ENCODE measurements around the gene METAP1D.
A peak's percentile ranks its signal among the peaks of the same experiment; 100 is the strongest.

The METAP1D gene

GRCh38 chr2:172089005-172089504, 89.3 kb downstream of the METAP1D start:
- TF ChIP-seq CTCF (IDR thresholded peaks at IDR 0.05; ENCODE audit: borderline replicate concordance, control extremely low read depth, extremely low read depth, insufficient read depth, missing control alignments), result no peak
- in situ Hi-C loops (cut with MboI; ENCODE audit: low sequenced_read_pairs, unreplicated experiment), result loop anchor here (25.0 kb wide), 2 partner anchors 1277 to 1377 kb away; partner anchors contain the start of genes GAD1 and SP5
- no peak for DNase-seq (ENCODE audit: low spot score)

GRCh38 chr2:172089633-172090032, 89.9 kb downstream of the METAP1D start:
- in situ Hi-C loops (cut with MboI; ENCODE audit: low sequenced_read_pairs, unreplicated experiment), result loop anchor here (25.0 kb wide), 2 partner anchors 1277 to 1377 kb away; partner anchors contain the start of genes GAD1 and SP5

GRCh38 chr2:172090044-172090961, 90.5 kb downstream of the METAP1D start:
- in situ Hi-C loops (cut with MboI; ENCODE audit: low sequenced_read_pairs, unreplicated experiment), result loop anchor here (25.0 kb wide), 2 partner anchors 1278 to 1378 kb away; partner anchors contain the start of genes GAD1 and SP5
- peak; percentile 28 for DNase-seq (ENCODE audit: low spot score)
- no peak for TF ChIP-seq CTCF (IDR thresholded peaks at IDR 0.05; ENCODE audit: borderline replicate concordance, control extremely low read depth, extremely low read depth, insufficient read depth, missing control alignments)

More at GRCh38 chr2:172089633-172090032, 89.9 kb downstream of the METAP1D start:
- TF ChIP-seq CTCF (IDR thresholded peaks at IDR 0.05; ENCODE audit: borderline replicate concordance, control extremely low read depth, extremely low read depth, insufficient read depth, missing control alignments), result no peak
- DNase-seq (ENCODE audit: low spot score), result no peak

GRCh38 chr2:172091000-172091641, 91.4 kb downstream of the METAP1D start:
- no peak for TF ChIP-seq CTCF (IDR thresholded peaks at IDR 0.05; ENCODE audit: borderline replicate concordance, control extremely low read depth, extremely low read depth, insufficient read depth, missing control alignments)
- in situ Hi-C loops (cut with MboI; ENCODE audit: low sequenced_read_pairs, unreplicated experiment), result loop anchor here (25.0 kb wide), 2 partner anchors 1279 to 1379 kb away; partner anchors contain the start of genes GAD1 and SP5
- DNase-seq (ENCODE audit: low spot score), result peak; percentile 23

- TF ChIP-seq CTCF (IDR thresholded peaks at IDR 0.05; ENCODE audit: borderline replicate concordance, control extremely low read depth, extremely low read depth, insufficient read depth, missing control alignments), result no peak
- DNase-seq (ENCODE audit: low spot score), result no peak
- in situ Hi-C loops (cut with MboI; ENCODE audit: low sequenced_read_pairs, unreplicated experiment), result loop anchor here (25.0 kb wide), 2 partner anchors 1280 to 1380 kb away; partner anchors contain the start of genes GAD1 and SP5
These were observed 92.2 kb downstream of the METAP1D start for GRCh38 chr2:172091761-172092566.

All from GM13976 (cell line).